ENCODE measurements around the gene DLG2.

Gene DLG2

DNA sequence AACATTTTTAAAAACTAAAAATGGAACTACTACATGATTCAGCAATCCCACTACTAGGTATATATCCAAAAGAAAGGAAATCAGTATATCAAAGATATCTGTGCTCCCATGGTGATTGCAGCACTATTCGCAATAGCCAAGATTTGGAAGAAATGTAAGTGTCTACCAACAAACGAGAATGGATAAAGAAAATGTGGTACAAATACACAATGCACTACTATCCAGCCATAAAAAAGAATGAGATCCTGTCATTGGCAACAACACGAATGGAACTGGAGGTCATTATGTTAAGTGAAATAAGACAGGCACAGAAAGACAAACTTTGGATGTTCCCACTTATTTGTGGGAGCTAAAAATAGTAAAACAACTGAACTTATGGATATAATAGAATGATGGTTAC lies 1765.1 kb downstream of the DLG2 start:
- DNase-seq = no peak

DNA sequence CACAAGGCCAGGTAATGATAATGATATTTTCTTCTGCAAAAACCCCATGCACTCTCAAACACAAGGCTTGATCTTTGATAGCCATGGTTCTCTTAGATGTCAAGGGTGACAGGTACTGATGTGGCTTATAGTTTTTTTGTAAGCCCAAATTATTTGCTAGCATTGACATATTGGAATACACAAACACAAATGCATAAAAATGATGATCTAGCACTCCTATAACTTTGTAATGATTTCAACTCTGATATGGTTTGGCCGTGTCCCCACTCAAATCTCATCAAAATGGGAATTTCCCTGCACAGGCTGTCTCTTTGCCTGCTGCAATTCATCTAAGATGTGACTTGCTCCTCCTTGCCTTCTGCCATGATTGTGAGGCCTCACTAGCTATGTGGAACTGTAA lies 1768.5 kb downstream of the DLG2 start:
- DNase-seq = no peak

DNA sequence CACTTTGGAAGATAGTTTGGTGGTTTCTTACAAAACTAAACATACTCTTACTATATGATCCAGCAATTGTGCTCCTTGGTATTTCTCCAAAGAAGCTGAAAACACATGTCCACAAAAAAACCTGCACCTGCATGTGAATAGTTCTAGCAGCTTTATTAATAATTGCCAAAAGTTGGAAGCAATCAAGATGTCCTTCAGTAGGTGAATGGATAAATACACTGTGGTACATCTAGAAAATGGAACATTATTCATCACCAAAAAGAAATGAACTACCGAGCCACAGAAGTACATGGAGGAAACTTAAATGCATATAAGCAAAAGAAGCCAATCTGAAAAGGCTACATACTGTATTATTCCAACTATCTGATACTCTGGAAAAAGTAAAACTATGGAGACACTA lies 1771.9 kb downstream of the DLG2 start:
- DNase-seq = no peak

DNA sequence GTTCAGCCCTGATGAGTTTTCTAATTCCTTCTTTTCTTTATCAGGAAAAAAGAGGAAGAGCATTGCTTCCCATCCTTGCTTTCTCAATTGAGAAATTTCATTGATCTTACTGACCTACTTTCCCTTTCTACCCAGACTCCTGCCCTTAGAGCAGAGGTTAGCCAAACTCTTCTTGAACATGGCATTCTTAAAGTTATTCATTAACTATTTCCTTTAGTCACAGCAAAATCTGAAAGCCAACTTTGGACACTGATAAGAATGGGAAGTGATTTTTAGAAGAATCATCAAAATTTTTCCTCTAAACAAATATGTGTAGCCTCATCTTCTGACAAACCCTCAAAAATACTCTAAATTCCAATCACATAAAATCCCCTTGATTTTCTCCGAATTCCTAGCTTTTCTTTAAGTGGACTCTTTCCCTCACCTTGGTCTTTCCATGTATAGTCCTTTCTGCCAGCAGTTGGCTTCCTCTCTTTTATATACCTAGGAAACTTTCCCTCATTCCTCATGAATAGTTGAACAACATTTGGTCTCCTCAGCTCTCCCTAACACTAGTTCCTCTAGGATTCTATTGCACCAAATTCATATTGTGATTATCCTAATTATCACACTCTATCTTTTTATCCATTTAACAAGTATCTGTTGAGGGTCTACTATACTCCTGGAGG lies 1774.2 kb downstream of the DLG2 start:
- no peak for DNase-seq

DNA sequence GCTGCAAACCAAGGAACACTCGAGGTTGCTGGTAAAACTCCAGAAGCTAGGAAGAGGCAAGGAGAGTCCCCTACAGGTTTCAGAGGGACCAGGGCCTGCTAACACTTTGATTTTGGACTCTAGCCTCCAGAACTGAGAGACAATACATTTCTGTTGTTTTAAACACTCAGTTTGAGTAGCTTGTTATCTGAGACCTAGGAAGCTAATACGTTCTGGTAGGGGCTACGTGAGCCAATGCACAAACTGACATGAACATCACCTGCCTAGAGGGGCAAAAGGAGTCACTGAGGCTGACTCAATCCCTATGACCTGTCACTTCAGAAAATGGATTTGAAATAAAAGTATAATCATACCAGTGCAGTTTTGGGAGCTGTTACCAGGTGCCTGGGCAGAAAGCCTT lies 1775.1 kb downstream of the DLG2 start:
- no peak for DNase-seq

DNA sequence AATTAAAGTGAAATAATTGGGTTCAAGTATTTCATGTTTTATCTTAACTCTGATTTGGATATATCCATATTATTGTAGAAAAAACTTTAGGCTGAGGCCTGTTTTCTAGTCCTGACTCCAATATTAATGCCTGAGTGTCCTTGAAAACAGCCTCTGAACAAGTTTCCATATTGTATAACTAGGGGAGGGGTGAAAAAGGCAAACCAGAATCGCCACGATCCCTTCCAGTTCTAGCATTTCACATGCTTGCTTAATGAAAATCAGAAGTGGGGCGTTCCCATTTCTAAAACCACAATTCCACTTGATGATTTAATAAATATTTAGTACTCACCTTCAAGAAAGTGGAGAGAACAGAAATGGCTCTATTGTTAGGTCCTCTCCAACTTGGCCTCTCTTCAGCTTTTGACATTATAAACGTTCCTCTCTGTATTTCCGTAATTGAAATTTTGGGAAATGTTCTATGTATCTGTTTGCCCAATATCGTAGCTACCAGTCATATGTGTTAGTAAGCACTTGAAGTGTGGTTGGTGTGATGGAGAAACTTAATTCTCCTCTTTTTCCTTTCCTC lies 1779.6 kb downstream of the DLG2 start:
- no peak for DNase-seq

DNA sequence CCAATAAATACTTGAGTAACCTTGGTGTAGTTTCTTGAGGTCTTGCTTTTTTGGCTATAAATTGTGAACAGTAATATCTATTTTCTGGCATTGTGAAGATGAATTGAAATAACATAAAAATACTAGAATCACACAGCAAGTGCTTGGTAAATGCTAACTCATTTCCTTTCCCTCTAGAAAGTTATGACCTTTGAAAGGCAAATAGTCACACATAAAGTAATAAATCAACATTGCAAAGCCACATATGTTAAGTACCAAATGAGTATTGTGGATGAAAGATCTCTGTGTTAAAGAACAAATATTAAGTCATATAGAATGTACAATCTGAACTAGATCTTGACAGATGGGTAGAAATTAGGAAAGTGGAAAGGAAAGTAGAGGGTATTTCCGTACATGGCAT lies 1781.3 kb downstream of the DLG2 start:
- DNase-seq = no peak

DNA sequence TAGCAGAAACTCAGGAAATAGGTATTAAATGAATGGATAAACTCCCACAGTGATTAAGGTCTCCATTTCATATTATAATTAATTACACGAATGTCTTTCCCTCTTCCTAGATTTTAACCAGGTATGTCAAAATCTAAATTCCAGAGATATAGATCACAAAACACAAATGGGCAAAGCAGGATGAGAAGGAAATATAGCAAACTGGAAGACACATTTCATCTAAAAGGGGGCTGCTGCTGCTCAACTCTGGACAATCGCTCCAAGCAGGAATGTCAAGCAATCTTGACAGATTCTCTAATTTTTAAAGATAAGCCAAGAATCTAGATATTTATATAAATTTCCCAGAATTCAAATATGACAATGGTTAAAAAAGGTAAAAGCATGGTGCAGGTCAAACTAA lies 1786.8 kb downstream of the DLG2 start:
- DNase-seq = no peak

DNA sequence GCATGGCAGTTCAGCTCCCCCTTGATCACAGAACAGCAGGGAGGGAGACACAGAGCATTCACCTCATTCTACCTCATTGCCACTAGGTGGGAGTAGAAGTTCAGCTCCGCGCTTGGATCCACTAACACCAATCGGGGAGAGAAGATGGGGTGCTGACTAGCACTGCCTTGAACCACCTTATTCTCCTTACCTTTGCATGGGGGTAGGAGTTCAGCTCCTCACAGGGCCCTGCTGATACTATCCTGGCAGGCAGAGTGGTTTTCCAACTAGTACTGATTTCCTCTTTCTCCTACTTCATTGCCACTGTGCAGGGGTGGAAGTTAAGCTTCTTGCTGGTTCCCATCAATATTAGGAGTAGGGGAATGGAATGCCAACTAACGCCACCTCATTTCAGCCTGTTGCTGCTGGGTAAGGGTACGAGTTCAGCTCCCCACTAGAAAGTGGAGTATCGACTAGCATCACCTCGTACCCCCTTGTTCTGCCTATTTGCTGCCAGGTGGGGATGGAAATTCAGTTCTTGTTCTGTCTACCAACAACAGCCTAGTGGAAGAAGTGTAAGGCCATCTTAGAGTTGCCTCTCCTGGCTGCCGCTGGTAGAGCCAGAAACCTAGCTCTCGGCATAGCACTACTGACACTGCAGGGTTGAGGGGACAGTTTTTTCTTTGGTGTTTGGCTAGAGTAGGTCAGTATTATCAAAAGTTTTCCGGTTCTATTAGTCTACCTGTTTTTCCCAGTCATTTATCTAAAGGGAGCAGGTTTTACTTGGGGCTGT lies 1790.1 kb downstream of the DLG2 start:
- DNase-seq = no peak

DNA sequence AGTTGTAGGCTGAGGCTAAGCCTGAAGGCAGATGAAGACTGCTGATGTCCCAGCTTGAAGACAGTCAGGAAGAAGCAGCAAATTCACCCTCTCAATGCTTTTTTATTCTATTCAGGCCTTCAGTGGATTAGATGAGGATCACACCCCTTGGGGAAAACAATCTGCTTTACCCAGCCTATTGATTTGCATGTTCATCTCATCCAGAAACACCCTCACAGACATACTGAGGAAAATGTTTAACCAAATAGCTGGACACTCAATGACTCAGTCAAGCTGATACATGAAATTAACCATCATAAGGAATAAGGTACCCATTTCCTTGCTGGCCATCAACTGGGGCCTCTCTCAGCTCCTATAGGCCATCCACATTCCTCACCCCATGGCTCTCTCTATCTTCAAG lies 1791.1 kb downstream of the DLG2 start:
- no peak for DNase-seq

DNA sequence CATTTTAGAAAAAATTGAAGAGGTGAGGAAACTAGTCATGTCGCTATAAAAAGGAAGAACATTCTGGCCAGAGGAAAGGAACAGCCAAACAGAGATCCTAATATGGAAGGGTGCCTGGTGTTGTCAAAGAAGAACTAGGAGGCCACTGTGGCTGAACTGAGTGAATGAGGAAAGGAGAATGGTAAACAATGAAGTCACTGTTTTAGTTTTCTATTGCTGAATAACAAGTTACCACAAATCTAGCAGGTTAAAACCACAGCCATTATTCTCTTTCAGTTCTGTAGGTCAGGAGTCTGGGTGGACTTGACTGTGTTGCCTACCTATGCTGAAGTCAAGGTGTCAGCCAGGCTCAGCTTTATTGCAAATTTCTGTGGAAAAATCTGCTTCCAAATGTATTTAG lies 1791.7 kb downstream of the DLG2 start:
- DNase-seq = no peak

DNA sequence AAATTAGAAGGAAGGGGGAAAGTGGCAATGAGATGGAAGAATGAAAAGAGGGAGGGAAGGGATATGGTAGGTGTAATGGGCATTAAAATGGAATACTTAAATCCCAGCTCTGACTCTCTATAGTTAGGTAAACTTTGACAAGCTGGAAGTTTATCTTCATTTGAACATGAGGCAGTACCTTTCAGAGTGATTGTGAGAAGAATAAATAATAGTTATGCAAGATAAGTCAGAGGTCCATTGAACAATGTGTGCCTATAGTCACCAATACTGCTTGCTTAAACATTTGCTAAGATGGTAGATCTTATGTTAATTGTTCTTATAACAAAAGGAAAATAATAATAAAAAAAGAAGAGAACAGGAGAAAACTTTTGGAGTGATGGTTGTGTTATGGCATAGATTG lies 1795.2 kb downstream of the DLG2 start:
- DNase-seq = no peak

DNA sequence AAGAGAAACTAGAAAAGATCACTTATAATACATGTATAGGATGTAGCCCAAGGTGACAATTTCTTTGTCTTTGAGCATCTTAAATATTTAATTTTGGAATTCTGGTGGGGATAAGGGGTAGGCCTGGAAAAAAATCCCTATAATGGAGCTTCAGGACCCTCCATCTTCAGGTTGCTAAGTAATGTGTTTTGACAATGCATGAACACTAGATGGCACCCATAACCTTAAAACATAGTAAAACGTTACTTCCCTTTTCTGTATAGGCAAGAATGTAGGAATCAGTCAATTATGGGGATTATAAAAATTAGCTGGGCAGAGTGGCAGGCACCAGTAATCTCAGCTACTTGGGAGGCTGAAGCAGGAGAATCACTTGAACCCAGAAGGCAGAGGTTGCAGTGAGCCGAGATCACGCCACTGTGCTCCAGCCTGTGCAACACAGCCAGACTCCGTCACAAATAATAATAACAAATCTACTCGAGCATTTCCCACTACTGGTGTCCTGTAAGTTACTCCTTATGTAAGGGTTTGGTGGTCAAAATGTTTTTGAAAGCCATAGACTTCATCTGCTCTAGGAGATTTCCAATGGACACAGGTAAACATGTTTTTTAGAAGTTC lies 1799.1 kb downstream of the DLG2 start:
- DNase-seq = no peak

DNA sequence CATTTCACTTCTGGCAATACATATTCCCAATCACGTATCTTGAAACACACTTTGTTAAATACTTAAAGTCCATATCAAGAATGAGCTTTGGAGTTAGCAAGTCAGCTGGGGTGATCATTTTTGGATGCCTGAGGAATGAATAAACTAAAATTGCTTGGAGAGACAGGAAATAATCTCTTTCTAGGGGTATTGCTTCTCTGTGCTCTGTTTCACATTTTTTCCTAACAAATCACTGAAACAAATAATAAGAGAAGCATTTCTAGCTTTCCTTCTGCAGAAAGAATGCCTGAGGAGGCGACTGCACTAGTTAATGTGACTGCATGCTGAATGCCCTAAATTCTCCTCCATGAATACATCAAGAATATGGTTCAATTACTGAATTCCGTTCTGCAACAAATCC lies 1799.6 kb downstream of the DLG2 start:
- DNase-seq = no peak

DNA sequence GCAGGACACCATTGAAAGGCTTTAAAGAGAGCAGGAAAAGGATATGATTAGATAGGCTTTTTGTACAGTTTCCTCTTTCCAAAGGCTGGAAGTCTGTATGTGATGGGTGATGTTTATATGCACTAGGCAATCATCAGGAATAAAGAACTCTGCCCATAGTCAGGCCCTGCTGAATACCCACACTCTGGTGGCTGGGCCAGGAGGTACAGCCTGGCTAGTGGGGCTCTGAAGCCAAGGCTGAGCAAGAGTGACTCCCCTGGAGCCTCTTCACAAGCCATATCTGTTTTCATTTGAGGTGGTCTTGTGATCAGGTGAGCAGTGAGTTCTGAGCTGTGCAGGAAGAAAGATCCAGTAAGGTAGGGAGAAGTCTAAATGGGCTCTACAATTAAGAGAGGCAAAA lies 1801.1 kb downstream of the DLG2 start:
- no peak for DNase-seq

DNA sequence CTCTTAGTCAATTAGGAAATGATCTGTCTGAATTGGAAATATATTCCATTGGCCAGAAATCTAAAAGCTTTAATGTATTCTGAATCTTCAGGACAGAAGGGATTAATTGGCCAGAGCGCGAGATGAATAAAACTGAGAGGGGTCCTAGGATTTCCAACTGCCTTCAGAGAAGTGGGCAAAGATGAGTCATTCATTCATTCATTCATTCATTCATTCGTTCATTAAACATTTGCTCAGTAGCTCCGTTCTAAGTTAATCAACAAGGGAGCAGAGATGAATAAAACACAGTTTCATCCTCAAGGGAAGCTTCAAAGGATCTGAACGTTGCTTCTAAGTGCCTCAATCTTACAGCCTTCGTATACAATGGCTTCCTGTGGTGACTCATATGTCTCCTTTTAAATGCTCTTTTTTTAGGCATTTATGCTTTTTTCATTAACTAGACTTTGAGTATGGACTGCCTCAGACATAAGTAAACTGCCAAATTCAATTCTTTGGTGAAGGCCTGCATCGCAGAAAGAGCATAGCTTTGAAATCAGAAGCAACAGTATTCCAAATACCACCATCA lies 1803.6 kb downstream of the DLG2 start:
- no peak for DNase-seq

DNA sequence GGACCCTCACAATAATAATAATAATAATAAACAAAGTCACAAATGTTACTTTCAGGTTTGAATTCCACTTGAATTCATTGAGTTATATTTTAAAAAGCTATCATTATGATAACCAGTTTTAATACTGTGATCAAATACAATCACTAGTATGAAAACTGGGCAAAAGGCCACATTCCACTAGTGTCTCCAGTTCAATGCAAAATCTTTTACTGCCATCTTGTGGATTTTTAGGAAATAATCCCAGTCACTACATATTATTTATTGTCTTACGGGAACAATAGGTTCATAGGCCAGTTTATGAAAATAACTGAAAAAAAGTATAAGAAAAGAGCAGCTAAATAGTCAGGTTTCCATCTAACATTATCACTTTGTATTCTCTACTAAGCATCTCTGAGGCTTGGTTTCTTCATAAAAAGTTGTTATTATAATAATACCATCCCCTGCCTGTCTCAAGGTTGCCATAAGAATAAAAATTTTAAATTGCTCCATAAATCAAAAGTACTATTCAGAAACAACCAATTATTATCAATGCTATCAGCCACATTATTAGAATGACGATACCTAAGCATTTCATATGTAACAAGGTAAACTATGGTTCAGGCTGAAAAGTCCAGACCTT lies 1807.1 kb downstream of the DLG2 start:
- DNase-seq = no peak

DNA sequence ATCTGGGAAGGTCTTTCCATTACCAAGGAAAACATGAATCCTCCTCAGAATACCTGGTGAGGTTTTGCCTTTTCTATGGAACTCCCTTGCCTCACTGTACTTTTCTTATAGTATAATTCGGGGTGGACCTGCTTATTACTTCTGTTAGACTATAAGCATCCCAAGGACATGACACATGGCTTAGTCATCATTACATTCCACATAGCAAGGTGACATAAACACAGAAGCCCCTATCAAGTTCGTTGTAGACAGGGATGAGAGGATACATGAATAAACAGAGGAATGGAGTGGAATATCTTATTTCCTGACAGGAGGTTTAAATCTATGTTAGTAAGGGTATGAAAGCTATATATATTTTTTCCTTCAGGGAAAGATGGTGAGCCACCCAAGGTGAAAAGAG lies 1808.8 kb downstream of the DLG2 start:
- DNase-seq = no peak

DNA sequence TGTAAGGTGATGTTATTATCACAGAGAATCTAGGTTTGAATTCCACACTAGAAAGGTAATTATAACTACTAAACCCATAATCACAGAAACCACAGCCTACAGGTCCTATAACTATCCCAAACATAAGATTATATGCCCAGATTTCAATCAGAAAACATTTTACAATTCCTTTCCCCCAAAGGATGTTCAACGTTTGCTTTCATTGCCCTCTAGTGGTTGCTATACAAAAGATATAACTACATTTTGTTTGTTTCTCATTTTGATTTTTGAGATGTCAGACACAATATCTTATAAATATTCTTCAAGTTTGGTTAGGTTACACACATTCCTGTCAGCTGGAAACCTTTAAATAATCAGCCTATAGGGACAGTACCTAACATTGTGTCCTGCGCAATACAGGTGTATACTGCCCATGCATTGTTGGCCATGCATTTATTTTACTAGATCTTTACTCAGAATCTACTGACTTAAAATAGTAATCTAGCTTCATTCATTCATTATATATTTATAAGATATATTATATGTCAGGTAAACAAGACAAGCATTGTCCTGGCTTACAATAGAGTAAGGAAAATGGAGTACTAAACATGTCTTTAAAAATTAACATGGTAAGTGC lies 1810.5 kb downstream of the DLG2 start:
- no peak for DNase-seq

DNA sequence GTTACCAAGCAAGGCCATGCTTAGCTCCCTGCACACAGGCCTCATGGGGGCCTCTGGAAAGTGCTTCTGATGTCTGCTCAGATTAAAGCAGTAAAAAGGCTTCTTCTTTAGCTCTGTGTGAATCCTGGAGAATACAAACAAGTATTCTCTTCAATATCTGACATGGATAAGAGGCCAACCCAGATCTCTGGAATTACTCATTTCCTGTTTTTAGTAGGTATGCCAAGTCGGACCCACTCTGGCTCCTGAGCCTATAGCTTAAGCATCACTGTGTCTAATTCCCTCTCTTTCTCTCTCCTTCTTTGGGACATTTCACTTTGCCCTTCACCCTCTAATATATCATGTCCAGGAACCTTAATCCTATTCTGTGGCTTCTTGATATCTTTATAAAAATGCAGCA lies 1811.4 kb downstream of the DLG2 start:
- DNase-seq = no peak

DNA sequence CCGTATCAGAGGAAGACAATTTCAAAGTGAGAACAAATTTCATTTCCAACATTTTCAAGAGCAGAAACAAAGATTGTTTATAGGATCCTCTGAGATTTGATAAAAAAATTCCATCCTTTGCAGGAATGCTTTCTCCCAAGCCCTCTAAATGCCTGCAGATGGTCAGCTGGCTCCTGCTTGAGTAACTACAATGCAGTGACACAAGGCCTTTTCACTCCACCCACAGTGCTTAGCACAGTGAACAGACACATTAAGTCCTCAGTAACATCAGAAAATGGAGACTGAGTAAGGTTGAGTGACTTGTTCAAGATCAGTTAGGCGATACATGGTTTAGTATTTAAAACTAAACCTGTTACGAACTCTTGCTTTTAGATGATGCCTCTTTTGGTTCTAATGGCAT lies 1813.8 kb downstream of the DLG2 start:
- DNase-seq = no peak

DNA sequence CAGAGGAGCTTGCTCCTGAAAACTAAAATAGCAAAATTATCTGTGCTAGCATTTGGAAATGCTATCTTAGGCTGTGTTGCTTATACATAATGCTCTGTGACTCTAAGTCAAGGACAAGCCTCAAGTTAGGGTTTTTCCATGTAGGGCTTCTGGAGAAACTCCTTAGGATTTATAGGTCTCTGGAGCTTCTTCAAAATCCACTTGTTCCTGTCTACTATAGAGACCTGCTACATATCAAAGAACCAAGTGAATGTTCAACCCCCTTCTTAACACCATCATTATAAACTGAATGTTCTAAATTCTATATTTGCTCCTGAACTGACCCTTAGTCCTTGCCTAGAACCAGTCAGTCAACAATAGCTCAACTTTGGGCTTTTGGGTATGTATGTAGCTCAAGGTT lies 1817.9 kb downstream of the DLG2 start:
- no peak for DNase-seq

DNA sequence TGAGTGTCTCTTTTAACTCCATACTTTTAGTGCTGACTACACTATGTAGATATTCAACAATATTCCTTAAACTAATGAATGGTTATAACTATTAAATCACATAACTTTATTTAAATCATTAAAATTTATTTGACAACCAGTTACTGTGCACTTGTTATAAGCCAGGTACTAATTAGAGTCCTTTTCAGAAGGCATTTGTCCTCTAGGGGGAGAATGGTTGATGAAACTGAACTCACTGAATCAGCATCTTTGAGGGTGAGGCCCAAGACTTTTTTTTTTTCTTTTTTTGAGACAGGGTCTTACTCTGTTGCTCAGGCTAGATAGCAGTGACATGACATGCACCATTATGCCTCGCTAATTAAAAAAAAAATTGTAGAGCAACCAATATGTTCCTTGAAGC lies 1825.3 kb downstream of the DLG2 start:
- no peak for DNase-seq
